B cell (primary cell): Measurements from ENCODE around the gene SLC15A5. TPM values are rescaled to one million over a fixed set of nuclear protein-coding genes. Genes with fewer than 3 reads are reported as not detected.

ENCODE experiments used
- ATAC-seq: fragments of 200-7000 bp; cut with Tn5 transposase; one replicate; pipeline ENCODE4 v1.10.0; 2021; ENCODE audit warnings: low read depth, mild to moderate bottlenecking, moderate number of reproducible peaks, moderate library complexity
- CTCF ChIA-PET: fragments of 350-600 bp; sonication (Branson Sonifier 250); formaldehyde crosslinking; loops from one replicate; lab custom pipeline; 2021; ENCODE audit warnings: antibody characterized with exemption, inconsistent platforms; lab: Charles Lee
- POLR2A ChIA-PET: fragments of 350-600 bp; sonication (Branson Sonifier 250); formaldehyde crosslinking; loops from one replicate; lab custom pipeline; 2021; ENCODE audit warnings: antibody characterized with exemption; lab: Charles Lee
- DNase-seq: peaks from one replicate; pipeline ENCODE4 v3.0.0; 2013
- H2AFZ ChIP-seq: 2 replicates; pipeline ENCODE4 v1.6.1; 2012; ENCODE audit warnings: mild to moderate bottlenecking, low read depth, low read length; ENCODE audit not compliant: insufficient read depth, poor library complexity, severe bottlenecking
- H3K27ac ChIP-seq, 2 donors: 1 replicate in 1 of 2; 2 replicates in 1 of 2; pipeline ENCODE4 v1.5.1; 2012 to 2013; ENCODE audit warnings: low read length in 2 of 2, mild to moderate bottlenecking in 2 of 2, moderate library complexity in 1 of 2
- H3K27me3 ChIP-seq, 4 experiments: fragments of 200-600 bp in 1 of 4; sonication (generic) in 1 of 4; replicated peaks in 1 of 4; 1 replicate in 2 of 4; 2 replicates in 2 of 4; pipeline versions ENCODE4 v1.6.1 to v1.7.0; 2013 to 2016; ENCODE audit warnings: low read length in 3 of 4, mild to moderate bottlenecking in 2 of 4, mixed read lengths in 1 of 4, moderate library complexity in 1 of 4; ENCODE audit not compliant: insufficient read depth in 4 of 4, control insufficient read depth in 3 of 4; ENCODE audit errors: control extremely low read depth in 1 of 4
- H3K36me3 ChIP-seq, 2 experiments: replicated peaks in 1 of 2; 1 replicate in 1 of 2; 2 replicates in 1 of 2; pipeline versions ENCODE4 v1.6.1 to v1.7.1; 2013; ENCODE audit warnings: low read length in 1 of 2; ENCODE audit not compliant: insufficient read depth in 2 of 2, control insufficient read depth in 1 of 2; ENCODE audit errors: control extremely low read depth in 1 of 2, extremely low read depth in 1 of 2
- H3K4me1 ChIP-seq, 2 donors: fragments of 200-600 bp in 1 of 2; sonication (generic) in 1 of 2; 1 replicate in 1 of 2; 2 replicates in 1 of 2; pipeline versions ENCODE4 v1.5.1 to v1.6.1; 2013 to 2017; ENCODE audit warnings: low read length in 2 of 2; ENCODE audit not compliant: control insufficient read depth in 2 of 2, insufficient read depth in 2 of 2
- H3K4me2 ChIP-seq: replicated peaks from 2 replicates; pipeline ENCODE3; 2012; ENCODE audit warnings: mild to moderate bottlenecking, low read depth, low read length; ENCODE audit not compliant: poor library complexity, severe bottlenecking
- H3K4me3 ChIP-seq, 5 experiments: fragments of 200-600 bp in 1 of 5; sonication (generic) in 1 of 5; 1 replicate in 3 of 5; 2 replicates in 2 of 5; pipeline versions ENCODE4 v1.5.1 to v1.7.0; 2011 to 2016; ENCODE audit warnings: low read length in 4 of 5, mild to moderate bottlenecking in 4 of 5, low read depth in 2 of 5, control low read depth in 1 of 5, moderate library complexity in 1 of 5; ENCODE audit not compliant: insufficient read depth in 1 of 5; ENCODE audit errors: control extremely low read depth in 1 of 5, extremely low read depth in 1 of 5
- H3K79me2 ChIP-seq: fragments of 200-600 bp; sonication (generic); one replicate; pipeline ENCODE4 v1.6.0; 2016; ENCODE audit warnings: low read length; ENCODE audit not compliant: control insufficient read depth, insufficient read depth
- H3K9ac ChIP-seq: fragments of 200-600 bp; sonication (generic); 2 replicates; pipeline ENCODE4 v1.6.1; 2017; ENCODE audit warnings: mild to moderate bottlenecking, low read length, moderate library complexity
- H3K9me3 ChIP-seq, 3 donors: one replicate each; pipeline versions ENCODE4 v1.6.1 to v1.7.1; 2013; ENCODE audit warnings: low read length in 2 of 3; ENCODE audit not compliant: control insufficient read depth in 2 of 3, insufficient read depth in 1 of 3; ENCODE audit errors: control extremely low read depth in 1 of 3
- H4K20me1 ChIP-seq: 2 replicates; pipeline ENCODE4 v1.6.0; 2012; ENCODE audit warnings: mild to moderate bottlenecking, low read length; ENCODE audit not compliant: insufficient read depth, control insufficient read depth, poor library complexity, severe bottlenecking
- H3K27ac Mint-ChIP-seq: one replicate; pipeline ENCODE4 v1.8.0; 2021; ENCODE audit warnings: mixed read lengths
- H3K27me3 Mint-ChIP-seq: one replicate; pipeline ENCODE4 v1.8.0; 2021; ENCODE audit warnings: mixed read lengths
- H3K4me1 Mint-ChIP-seq: one replicate; pipeline ENCODE4 v1.8.0; 2021; ENCODE audit warnings: mixed read lengths
- H3K4me3 Mint-ChIP-seq: one replicate; pipeline ENCODE4 v1.8.0; 2021; ENCODE audit warnings: mixed read lengths
- H3K9me3 Mint-ChIP-seq: one replicate; pipeline ENCODE4 v1.8.0; 2022; ENCODE audit warnings: mixed read lengths; ENCODE audit not compliant: insufficient read depth
- EZH2 ChIP-seq: IDR thresholded peaks from 2 replicates; pipeline ENCODE4 v1.6.1; 2012; ENCODE audit warnings: borderline replicate concordance, low read depth, mild to moderate bottlenecking, moderate library complexity, low read length; ENCODE audit not compliant: insufficient read depth, poor library complexity, severe bottlenecking
- WGBS: methylation state at CpG from one replicate; pipeline ENCODE4 v1.1.5; 2013; ENCODE audit warnings: missing lambda C conversion rate; ENCODE audit not compliant: insufficient coverage; 5-methylcytosine and 5-hydroxymethylcytosine counted together
- intact Hi-C: fragments of 100-400 bp; cut with micrococcal nuclease; formaldehyde crosslinking; loops from one replicate; pipeline ENCODE4 v1.10.0; 2022
- polyA plus RNA-seq: library from polyadenylated mRNA; depleted of rRNA; stranded (reverse); fragments of >200 nt; gene quantifications from 2 replicates; pipeline ENCODE4 v1.2.3, GENCODE V29; 2012
- total RNA-seq, 2 donors: library from RNA; stranded (reverse); fragments of 120-200 nt in 1 of 2; gene quantifications; 1 replicate in 1 of 2; 2 replicates in 1 of 2; pipeline versions ENCODE4 v1.2.3 to v1.2.4, GENCODE V29; 2013 to 2022
- TF ChIP-seq, protein P1 (sequence below): fragments of 200-600 bp; IDR thresholded peaks from one replicate; pipeline ENCODE4 v1.8.0; 2022; ENCODE audit warnings: antibody characterized with exemption, mild to moderate bottlenecking

The SLC15A5 gene
- total and polyA plus RNA-seq, 2 donors (not counting 1 experiment from before 2014, with no cell fraction given) = not detected

DNA sequence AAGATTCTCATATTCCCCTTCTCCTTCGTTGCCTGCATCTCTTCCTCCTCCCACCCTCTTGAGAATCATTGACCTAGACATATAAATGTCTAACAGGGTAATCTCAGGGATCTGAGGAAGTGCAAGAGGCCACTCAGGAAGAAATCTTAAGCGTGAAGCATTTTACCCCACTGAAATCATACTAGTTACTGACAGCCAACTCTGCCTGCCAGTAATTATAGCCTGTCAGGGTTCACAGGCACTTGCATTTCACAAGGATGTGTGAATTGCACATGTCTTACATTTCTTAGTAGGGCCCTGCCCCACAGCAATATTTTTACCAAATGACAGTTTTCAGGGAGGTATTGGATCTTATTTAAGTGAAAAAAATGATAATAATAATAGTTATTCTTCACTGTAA lies 127.2 kb downstream of the SLC15A5 start:
- H3K4me3 Mint-ChIP-seq = no peak overlapping the region
- POLR2A ChIA-PET = no interaction called here
- no peak for TF ChIP-seq EZH2
- TF ChIP-seq, protein P1, sequence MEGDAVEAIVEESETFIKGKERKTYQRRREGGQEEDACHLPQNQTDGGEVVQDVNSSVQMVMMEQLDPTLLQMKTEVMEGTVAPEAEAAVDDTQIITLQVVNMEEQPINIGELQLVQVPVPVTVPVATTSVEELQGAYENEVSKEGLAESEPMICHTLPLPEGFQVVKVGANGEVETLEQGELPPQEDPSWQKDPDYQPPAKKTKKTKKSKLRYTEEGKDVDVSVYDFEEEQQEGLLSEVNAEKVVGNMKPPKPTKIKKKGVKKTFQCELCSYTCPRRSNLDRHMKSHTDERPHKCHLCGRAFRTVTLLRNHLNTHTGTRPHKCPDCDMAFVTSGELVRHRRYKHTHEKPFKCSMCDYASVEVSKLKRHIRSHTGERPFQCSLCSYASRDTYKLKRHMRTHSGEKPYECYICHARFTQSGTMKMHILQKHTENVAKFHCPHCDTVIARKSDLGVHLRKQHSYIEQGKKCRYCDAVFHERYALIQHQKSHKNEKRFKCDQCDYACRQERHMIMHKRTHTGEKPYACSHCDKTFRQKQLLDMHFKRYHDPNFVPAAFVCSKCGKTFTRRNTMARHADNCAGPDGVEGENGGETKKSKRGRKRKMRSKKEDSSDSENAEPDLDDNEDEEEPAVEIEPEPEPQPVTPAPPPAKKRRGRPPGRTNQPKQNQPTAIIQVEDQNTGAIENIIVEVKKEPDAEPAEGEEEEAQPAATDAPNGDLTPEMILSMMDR = no peak
- H3K27ac Mint-ChIP-seq = no peak overlapping the region
- no peak overlapping the region for H3K4me2 ChIP-seq
- no peaks in the 10 kb centered on the region for H4K20me1 ChIP-seq
- no peak overlapping the region for H3K4me3 ChIP-seq
- no peaks in the 10 kb centered on the region for H3K79me2 ChIP-seq
- DNase-seq = no peak
- H3K4me1 Mint-ChIP-seq = no peaks in the 10 kb centered on the region
- H3K27ac ChIP-seq = no peak overlapping the region
- intact Hi-C loops = no loop called here
- H3K9ac ChIP-seq = no peak overlapping the region
- H3K27me3 ChIP-seq = no peaks in the 10 kb centered on the region
- H3K9me3 ChIP-seq = no peaks in the 10 kb centered on the region
- H3K36me3 ChIP-seq = no peaks in the 10 kb centered on the region
- CTCF ChIA-PET = no interaction called here
- H2AFZ ChIP-seq = no peak overlapping the region
- ATAC-seq = no peak
- H3K27me3 Mint-ChIP-seq = no peaks in the 10 kb centered on the region
- H3K9me3 Mint-ChIP-seq = no peaks in the 10 kb centered on the region
- no peaks in the 10 kb centered on the region for H3K4me1 ChIP-seq
- WGBS = no CpG with 5 or more reads among the region's 2 CpGs

DNA sequence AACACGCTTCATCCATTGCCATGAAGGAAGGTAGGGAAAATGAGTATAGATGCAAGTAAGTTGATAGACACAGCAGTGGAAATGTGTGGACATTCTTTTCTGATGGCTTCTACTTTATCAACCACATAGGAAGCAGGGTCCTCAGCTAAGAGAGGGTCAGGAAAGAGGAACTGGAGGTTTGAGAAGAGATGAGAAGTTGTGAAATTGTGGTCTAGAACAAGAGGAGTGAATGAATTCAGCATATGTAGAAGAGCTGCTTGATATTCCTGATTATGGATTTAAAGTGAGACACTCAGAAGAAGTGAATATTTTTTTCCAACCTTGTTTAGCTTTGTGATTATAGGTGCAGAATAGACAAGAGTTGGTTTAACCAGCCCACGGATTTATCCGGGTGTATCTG lies 128.5 kb downstream of the SLC15A5 start:
- no CpG with 5 or more reads among the region's 3 CpGs for WGBS
- H3K27ac Mint-ChIP-seq = no peak overlapping the region
- intact Hi-C loops = no loop called here
- no peak overlapping the region for H3K4me2 ChIP-seq
- H3K79me2 ChIP-seq = no peaks in the 10 kb centered on the region
- CTCF ChIA-PET = no interaction called here
- ATAC-seq (no peak), DNase-seq (no peak)
- H3K4me3 ChIP-seq = no peak overlapping the region
- H3K36me3 ChIP-seq = no peaks in the 10 kb centered on the region
- H3K4me3 Mint-ChIP-seq = no peak overlapping the region
- no peaks in the 10 kb centered on the region for H3K4me1 ChIP-seq
- no peak for TF ChIP-seq EZH2
- TF ChIP-seq, protein P1 = no peak
- H2AFZ ChIP-seq = no peak overlapping the region
- no peaks in the 10 kb centered on the region for H3K27me3 ChIP-seq
- no peaks in the 10 kb centered on the region for H3K9me3 ChIP-seq
- no peak overlapping the region for H3K9ac ChIP-seq
- H3K9me3 Mint-ChIP-seq = no peaks in the 10 kb centered on the region
- no peaks in the 10 kb centered on the region for H3K4me1 Mint-ChIP-seq
- H4K20me1 ChIP-seq = no peaks in the 10 kb centered on the region
- POLR2A ChIA-PET = no interaction called here
- H3K27me3 Mint-ChIP-seq = no peaks in the 10 kb centered on the region
- H3K27ac ChIP-seq = no peak overlapping the region

Other genes with a start within 250 kb of the SLC15A5 start
- not detected in 2 replicates for gene MGST1, start 70.0 kb upstream of the SLC15A5 start, total RNA-seq
- 0.22 and 0.25 TPM in 2 replicates for gene MGST1, start 70.0 kb upstream of the SLC15A5 start, polyA plus RNA-seq